GM21825 (cell line): Measurements from ENCODE around the gene ELL2.
A peak's percentile ranks its signal among the peaks of the same experiment; 100 is the strongest.

Experiments
- ATAC-seq: cut with Tn5 transposase; IDR thresholded peaks from one replicate; pipeline ENCODE4 v1.9.1; 2021; ENCODE audit warnings: mild to moderate bottlenecking, moderate library complexity; ENCODE audit not compliant: unreplicated experiment

ELL2 gene

GRCh38 chr5:95883185-95884016 lies 78.2 kb downstream of the ELL2 start:
- ATAC-seq = peak; percentile 51

GRCh38 chr5:95881833-95882232 lies 79.8 kb downstream of the ELL2 start:
- no peak for ATAC-seq

GRCh38 chr5:95880081-95880926 lies 81.3 kb downstream of the ELL2 start:
- ATAC-seq = no peak

- ATAC-seq = no peak
These were observed 82.0 kb downstream of the ELL2 start for GRCh38 chr5:95879661-95880060.

GRCh38 chr5:95878417-95879323 lies 83.0 kb downstream of the ELL2 start:
- no peak for ATAC-seq

GRCh38 chr5:95876782-95877181 lies 84.9 kb downstream of the ELL2 start:
- no peak for ATAC-seq

GRCh38 chr5:95874246-95874645 lies 87.4 kb downstream of the ELL2 start:
- ATAC-seq = no peak

GRCh38 chr5:95873351-95873750 lies 88.3 kb downstream of the ELL2 start:
- ATAC-seq = no peak

GRCh38 chr5:95872346-95873268 lies 89.0 kb downstream of the ELL2 start:
- ATAC-seq = no peak

- ATAC-seq = no peak
These were observed 90.4 kb downstream of the ELL2 start for GRCh38 chr5:95871146-95871806.

- peak; percentile 64 for ATAC-seq
These were observed 91.5 kb downstream of the ELL2 start for GRCh38 chr5:95870105-95870672.

- peak; percentile 54 for ATAC-seq
These were observed 92.3 kb downstream of the ELL2 start for GRCh38 chr5:95869173-95869855.

GRCh38 chr5:95868136-95868535 lies 93.5 kb downstream of the ELL2 start:
- ATAC-seq = no peak

GRCh38 chr5:95866435-95867040 lies 95.1 kb downstream of the ELL2 start:
- no peak for ATAC-seq

GRCh38 chr5:95864944-95865504 lies 96.6 kb downstream of the ELL2 start:
- ATAC-seq = no peak

GRCh38 chr5:95864456-95864855 lies 97.2 kb downstream of the ELL2 start:
- ATAC-seq = no peak

- no peak for ATAC-seq
These were observed 98.3 kb downstream of the ELL2 start for GRCh38 chr5:95863383-95863757.
